Right renal pelvis (tissue), 4 donors: ENCODE measurements around the gene CD7. TPM values are rescaled to one million over a fixed set of nuclear protein-coding genes. Genes with fewer than 3 reads are reported as not detected.

Experiments used
- DNase-seq, 4 donors: peaks; one replicate each; pipeline ENCODE4 v3.0.0-alpha.2; 2013; ENCODE audit warnings: low read depth in 4 of 4, low spot score in 3 of 4, missing footprints in 1 of 4
- polyA plus RNA-seq, 4 donors: library from polyadenylated mRNA; unstranded; fragments of 120-200 nt; gene quantifications; one replicate each; pipeline ENCODE4 v1.2.1, GENCODE V29; 2013; ENCODE audit not compliant: insufficient read length in 4 of 4

The CD7 gene
- polyA plus RNA-seq, 4 donors = 0.19 to 0.72 (median 0.54) TPM

- no peak for DNase-seq
Measured at GRCh38 chr17:82301300-82301915, 16.0 kb downstream of the CD7 start.

GRCh38 chr17:82300707-82301270, 16.6 kb downstream of the CD7 start:
- no peak for DNase-seq

- no peak for DNase-seq
Measured at GRCh38 chr17:82300228-82300627, 17.2 kb downstream of the CD7 start.

GRCh38 chr17:82299452-82299851, 18.0 kb downstream of the CD7 start:
- DNase-seq = no peak

GRCh38 chr17:82298538-82299421, 18.6 kb downstream of the CD7 start:
- DNase-seq = no peak

GRCh38 chr17:82297714-82298537, 19.5 kb downstream of the CD7 start:
- no peak for DNase-seq

- DNase-seq = no peak
Measured at GRCh38 chr17:82297280-82297713, 20.1 kb downstream of the CD7 start.

- DNase-seq = no peak
Measured at GRCh38 chr17:82296511-82297279, 20.7 kb downstream of the CD7 start.

DNA sequence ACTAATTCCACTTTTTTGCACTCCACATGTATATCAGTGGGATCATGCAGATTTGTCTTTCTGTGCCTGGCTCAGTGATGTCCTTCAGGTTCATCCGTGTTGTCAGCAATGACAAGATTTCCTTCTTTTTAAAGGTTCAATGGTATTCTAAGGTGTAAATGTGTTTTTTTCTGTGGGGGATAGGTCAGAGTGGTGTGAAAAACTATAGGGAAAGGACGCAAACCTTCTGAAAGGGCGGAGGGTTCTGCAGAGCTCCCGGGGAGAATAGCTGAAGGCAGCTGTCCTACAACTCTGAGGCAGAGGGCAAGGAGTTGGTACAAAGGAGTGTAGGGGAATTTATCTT, 22.0 kb downstream of the CD7 start:
- DNase-seq = no peak

DNA sequence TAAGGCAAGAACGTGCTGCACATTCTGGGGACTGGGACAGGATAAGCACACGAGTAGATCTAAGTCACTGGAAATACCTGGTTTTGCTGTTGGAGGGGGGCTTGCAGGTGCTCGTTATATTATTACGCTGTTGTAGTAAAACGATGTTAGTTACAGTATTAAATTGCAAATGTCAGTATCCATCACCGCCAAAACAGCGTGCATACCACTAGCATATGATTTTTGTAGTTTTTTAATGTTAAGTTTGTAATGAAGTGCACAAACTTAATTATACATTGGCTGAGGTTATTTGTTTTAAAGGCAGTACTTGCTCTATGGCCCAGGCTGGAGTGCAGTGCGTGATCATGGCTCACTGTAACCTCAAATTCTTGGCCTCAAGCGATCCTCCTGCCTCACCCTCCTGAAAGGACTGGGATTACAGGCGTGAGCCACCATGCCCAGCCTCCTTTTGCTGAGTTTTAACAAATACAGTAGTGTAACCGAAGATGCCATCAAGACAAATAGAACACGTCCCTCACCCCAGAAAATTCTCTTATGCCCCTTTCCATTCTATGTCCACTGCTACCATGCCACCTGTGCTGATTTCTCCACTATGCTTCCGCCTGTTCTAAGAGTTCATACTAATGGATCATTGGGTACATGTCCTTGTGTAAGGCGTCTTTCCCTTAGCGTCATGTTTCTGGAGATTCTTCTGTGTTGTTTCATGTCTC, 23.2 kb downstream of the CD7 start:
- no peak for DNase-seq

- DNase-seq = peak; percentile 86 to 95 (median 93)
Measured at GRCh38 chr17:82292251-82293154, 24.9 kb downstream of the CD7 start.

- no peak for DNase-seq
Measured at GRCh38 chr17:82291582-82292250, 25.7 kb downstream of the CD7 start.

DNA sequence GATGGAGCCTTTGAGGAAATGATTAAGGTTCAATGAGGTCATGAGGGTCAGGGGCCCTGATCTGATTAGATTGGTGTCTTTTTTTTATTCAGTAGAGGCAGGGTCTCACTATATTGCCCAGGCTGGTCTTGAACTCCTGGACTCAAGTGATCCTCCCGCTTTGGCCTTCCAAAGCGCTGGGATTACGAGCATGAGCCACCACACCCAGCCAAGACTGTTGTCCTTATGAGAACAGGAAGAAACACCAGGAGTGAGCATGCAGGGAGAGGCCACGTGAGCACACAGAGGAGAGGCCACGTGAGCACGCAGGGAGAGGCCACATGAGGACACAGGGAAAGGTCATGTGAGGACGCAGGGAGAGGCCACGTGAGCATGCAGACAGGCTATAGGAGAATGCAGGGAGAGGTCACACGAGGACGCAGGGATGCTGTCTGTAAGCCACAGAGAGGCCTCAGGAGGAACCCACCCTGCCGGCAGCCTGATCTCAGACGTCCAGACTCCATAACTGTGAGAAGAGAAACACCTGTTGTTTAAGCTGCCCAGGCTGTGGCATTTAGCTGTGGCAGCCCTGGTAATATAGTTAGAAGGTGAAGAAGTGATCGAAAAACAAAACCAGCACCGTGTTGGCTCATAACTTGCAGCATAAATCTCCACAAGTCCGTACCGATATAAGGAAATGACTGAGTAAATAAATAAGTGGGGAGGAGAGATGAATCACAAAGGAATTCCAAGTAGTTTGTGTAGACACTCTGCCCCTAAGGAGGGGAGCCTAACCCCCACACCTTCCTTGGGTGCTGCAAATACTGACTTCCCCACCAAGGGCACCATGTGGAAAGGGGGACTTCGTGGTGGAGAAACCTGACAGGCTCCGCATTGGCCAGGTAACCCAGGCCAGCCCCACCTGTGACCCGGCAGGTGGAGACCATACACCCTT, 29.3 kb downstream of the CD7 start:
- no peak for DNase-seq

DNA sequence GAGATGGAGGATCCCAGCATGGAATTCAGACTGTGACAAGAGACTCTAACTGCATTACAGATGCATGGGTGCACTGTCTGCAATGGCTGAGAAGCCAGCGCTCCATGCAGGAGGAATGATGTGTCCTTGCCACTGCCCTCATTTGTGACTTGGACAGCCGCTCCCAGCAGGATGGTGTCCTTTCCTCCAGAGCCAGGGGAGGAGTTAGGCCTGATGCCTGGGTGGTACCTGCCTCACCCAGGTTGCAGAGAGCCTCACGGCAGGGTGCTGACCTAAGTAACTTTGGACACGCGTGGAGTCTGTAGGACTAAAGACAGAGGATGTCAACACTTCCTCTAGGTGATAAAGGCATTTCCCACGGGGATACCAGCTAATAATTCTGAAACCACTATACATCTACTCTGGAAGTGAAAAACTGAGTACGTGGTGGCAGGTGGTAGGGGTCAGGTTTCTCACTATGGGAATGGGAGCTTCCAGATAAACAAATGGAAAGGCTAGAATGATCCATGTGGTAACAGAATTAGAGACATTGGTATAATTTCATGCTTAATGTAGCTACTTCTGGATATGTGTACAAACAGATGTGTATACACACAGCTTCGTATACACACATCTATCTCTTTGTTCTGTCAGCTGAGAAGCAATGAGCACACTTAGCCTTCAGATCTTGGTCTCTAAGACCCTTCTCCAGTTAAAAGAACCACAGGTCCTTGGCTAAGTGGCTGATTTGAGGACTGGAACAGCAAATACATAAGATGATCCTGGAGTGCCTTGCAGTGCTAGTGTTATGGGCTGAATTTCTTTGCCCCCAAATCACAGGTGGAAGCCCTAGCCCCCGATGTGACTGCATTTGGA, 30.2 kb downstream of the CD7 start:
- no peak for DNase-seq

DNA sequence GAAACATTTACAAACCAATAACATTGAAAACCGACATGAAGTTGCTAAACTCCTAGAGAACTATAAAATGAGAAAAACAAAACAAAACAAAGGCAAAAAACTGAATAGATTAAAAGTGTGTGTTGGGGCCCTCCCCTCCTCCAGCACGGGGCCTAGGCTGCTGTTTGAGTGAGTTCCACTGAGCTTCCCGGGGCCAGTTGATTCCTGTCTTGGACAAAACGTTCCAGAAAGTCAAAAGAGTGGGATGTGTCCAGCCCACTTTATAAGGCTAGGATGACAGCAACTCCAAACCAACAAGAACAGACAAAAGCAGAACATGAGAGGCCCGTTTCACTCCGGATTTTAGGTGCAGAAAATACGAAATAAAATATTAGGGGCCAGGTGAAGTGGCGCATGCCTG, 32.3 kb downstream of the CD7 start:
- no peak for DNase-seq

DNA sequence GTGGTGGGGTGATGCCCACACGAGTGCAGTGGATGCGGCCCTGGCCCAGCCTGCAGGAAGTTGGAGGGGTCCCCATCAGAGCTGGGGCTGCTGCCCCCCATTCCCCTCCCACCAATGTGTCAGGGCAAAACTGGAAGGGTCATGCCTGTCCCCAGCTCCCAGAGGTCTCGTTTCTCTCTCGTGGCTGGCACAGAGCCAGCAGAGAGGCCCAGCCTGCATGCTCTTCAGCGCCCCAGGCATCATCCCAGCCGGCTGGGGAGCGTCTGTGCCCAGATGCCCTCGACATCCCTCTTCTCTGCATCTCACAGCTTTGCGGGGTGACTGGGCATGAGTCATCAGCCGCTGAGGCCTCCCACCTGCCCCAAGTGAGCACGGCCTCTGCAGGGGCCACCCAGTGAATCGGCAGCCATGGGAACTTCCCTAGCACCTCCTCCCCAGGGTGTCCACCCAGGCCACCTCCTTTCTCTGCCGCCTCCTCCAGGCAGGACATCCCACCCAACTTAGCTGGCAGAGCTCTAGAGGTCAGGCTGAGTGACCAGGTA, 34.1 kb downstream of the CD7 start:
- DNase-seq = no peak
